Endothelial cell of umbilical vein (primary cell): ENCODE measurements around the gene ANKRD23. TPM values are rescaled to one million over a fixed set of nuclear protein-coding genes. Genes with fewer than 3 reads are reported as not detected.
A peak's percentile ranks its signal among the peaks of the same experiment; 100 is the strongest.

Experiments
- BruUV-seq: library from RNA; stranded (reverse); fragments of 400-500 nt; replicated peaks from 2 replicates; lab custom pipeline; 2021; lab: Mats Ljungman, UMichigan
- CTCF ChIA-PET: fragments of 300-600, 350-600 bp; sonication (Branson Sonifier 250); formaldehyde crosslinking; loops from one replicate; lab custom pipeline; 2021; ENCODE audit warnings: antibody characterized with exemption, inconsistent platforms; lab: Charles Lee
- POLR2A ChIA-PET: fragments of 300-600, 350-600 bp; sonication (Branson Sonifier 250); formaldehyde crosslinking; loops from one replicate; lab custom pipeline; 2021; ENCODE audit warnings: antibody characterized with exemption, inconsistent platforms; lab: Charles Lee
- DNase-seq: peaks from one replicate; pipeline ENCODE4 v3.0.0-alpha.2; 2011; ENCODE audit warnings: low read depth, low spot score
- FAIRE-seq: peaks from 2 replicates; lab custom pipeline; 2011; peaks lifted over from hg19 to GRCh38; lab: Jason Lieb, UNC
- H2AFZ ChIP-seq: 2 replicates; pipeline ENCODE4 v1.6.0; 2012; ENCODE audit warnings: low read depth, low read length, control low read depth, inconsistent platforms
- H3K27ac ChIP-seq: 2 replicates; pipeline ENCODE4 v1.5.1; 2011; ENCODE audit warnings: low read depth, mild to moderate bottlenecking, control low read depth, low read length, moderate library complexity; ENCODE audit not compliant: insufficient read depth
- H3K27me3 ChIP-seq, 2 experiments: 2 replicates each; pipeline versions ENCODE4 v1.6.0 to v1.6.1; 2011; ENCODE audit warnings: low read length in 2 of 2, mixed read lengths in 1 of 2; ENCODE audit not compliant: control insufficient read depth in 2 of 2, insufficient read depth in 2 of 2
- H3K36me3 ChIP-seq, 2 experiments: 2 replicates in 1 of 2; 3 replicates in 1 of 2; pipeline ENCODE4 v1.5.1; 2011; ENCODE audit warnings: low read length in 2 of 2, mild to moderate bottlenecking in 1 of 2, moderate library complexity in 1 of 2; ENCODE audit not compliant: control insufficient read depth in 2 of 2, insufficient read depth in 2 of 2; ENCODE audit errors: extremely low read depth in 1 of 2
- H3K4me1 ChIP-seq: 3 replicates; pipeline ENCODE4 v1.5.1; 2011; ENCODE audit warnings: mild to moderate bottlenecking, low read length; ENCODE audit not compliant: control insufficient read depth, insufficient read depth; ENCODE audit errors: extremely low read depth
- H3K4me2 ChIP-seq: 2 replicates; pipeline ENCODE4 v1.6.1; 2011; ENCODE audit warnings: low read length, control low read depth, mixed read lengths; ENCODE audit not compliant: insufficient read depth
- H3K4me3 ChIP-seq, 3 experiments: fragments of 200-600 bp in 1 of 3; sonication (generic), shearing (Covaris generic) in 1 of 3; replicated peaks in 1 of 3; 2 replicates each; pipeline ENCODE4 v1.5.1; 2011 to 2016; ENCODE audit warnings: control low read depth in 3 of 3, low read length in 3 of 3, mild to moderate bottlenecking in 2 of 3, inconsistent platforms in 1 of 3, low read depth in 1 of 3, moderate library complexity in 1 of 3; ENCODE audit not compliant: insufficient read depth in 1 of 3
- H3K79me2 ChIP-seq: 2 replicates; pipeline ENCODE4 v1.6.0; 2012; ENCODE audit warnings: low read length, inconsistent platforms; ENCODE audit not compliant: control insufficient read depth, insufficient read depth
- H3K9ac ChIP-seq: replicated peaks from 2 replicates; pipeline ENCODE3; 2011; ENCODE audit warnings: low read length, control low read depth; ENCODE audit not compliant: insufficient read depth; ENCODE audit errors: extremely low read depth
- H3K9me1 ChIP-seq: replicated peaks from 3 replicates; pipeline ENCODE4 v1.6.0; 2011; ENCODE audit warnings: mild to moderate bottlenecking, low read length; ENCODE audit not compliant: control insufficient read depth, insufficient read depth; ENCODE audit errors: extremely low read depth
- H3K9me3 ChIP-seq: replicated peaks from 2 replicates; pipeline ENCODE4 v1.5.1; 2012; ENCODE audit warnings: low read length, inconsistent platforms; ENCODE audit not compliant: control insufficient read depth, insufficient read depth
- H4K20me1 ChIP-seq: replicated peaks from 2 replicates; pipeline ENCODE3; 2011; ENCODE audit warnings: mild to moderate bottlenecking, low read length; ENCODE audit not compliant: control insufficient read depth, insufficient read depth; ENCODE audit errors: extremely low read depth
- EZH2 ChIP-seq: IDR thresholded peaks from 2 replicates; pipeline ENCODE4 v1.6.1; 2012; ENCODE audit warnings: borderline replicate concordance, low read depth, mild to moderate bottlenecking, moderate library complexity, low read length, inconsistent platforms; ENCODE audit not compliant: severe bottlenecking
- FOS ChIP-seq: IDR thresholded peaks from 2 replicates; pipeline ENCODE4 v1.6.1; 2011; ENCODE audit warnings: mild to moderate bottlenecking, low read length, moderate library complexity, borderline replicate concordance; ENCODE audit not compliant: insufficient read depth
- GATA2 ChIP-seq: IDR thresholded peaks from 2 replicates; pipeline ENCODE4 v1.7.0; 2011; ENCODE audit warnings: low read depth, mild to moderate bottlenecking, moderate library complexity, mixed read lengths, low read length; ENCODE audit not compliant: insufficient read length, insufficient read depth
- JUN ChIP-seq: IDR thresholded peaks from 2 replicates; pipeline ENCODE4 v1.6.1; 2011; ENCODE audit warnings: borderline replicate concordance, low read depth; ENCODE audit not compliant: insufficient read length, insufficient read depth
- MYC ChIP-seq: IDR thresholded peaks from one replicate; pipeline ENCODE4 v1.6.1; 2011; ENCODE audit warnings: mild to moderate bottlenecking, low read depth, low read length
- POLR2A ChIP-seq: IDR thresholded peaks from 2 replicates; pipeline ENCODE4 v1.6.1; 2012; ENCODE audit warnings: low read depth, mild to moderate bottlenecking, control low read depth, low read length
- POLR2AphosphoS5 ChIP-seq: IDR thresholded peaks from 2 replicates; pipeline ENCODE4 v1.6.1; 2012; ENCODE audit warnings: low read depth, mild to moderate bottlenecking, control low read depth, low read length, moderate library complexity; ENCODE audit not compliant: insufficient read depth
- dilution Hi-C: fragments of 300-500 bp; cut with MboI; formaldehyde crosslinking; loops from one replicate; pipeline ENCODE4 v1.15.0; 2019; ENCODE audit warnings: low sequenced_read_pairs; ENCODE audit not compliant: extremely low pct_ligation_motif_present
- intact Hi-C: fragments of 100-400 bp; cut with micrococcal nuclease; formaldehyde crosslinking; loops from one replicate; pipeline ENCODE4 v1.10.0; 2022
- polyA plus RNA-seq, 4 experiments: library from polyadenylated mRNA; depleted of rRNA in 3 of 4; stranded (reverse) in 3 of 4; unstranded in 1 of 4; fragments of >200 nt; gene quantifications; 2 replicates each; pipeline versions ENCODE4 v1.2.1 to v1.2.3, GENCODE V29; 2011 to 2012; ENCODE audit warnings: missing spikeins in 1 of 4
- total RNA-seq: library from RNA; stranded (reverse); gene quantifications from 2 replicates; pipeline ENCODE4 v1.2.3, GENCODE V29; 2021
- TF ChIP-seq, protein P1 (sequence below): IDR thresholded peaks from 2 replicates; pipeline ENCODE4 v1.6.1; 2011; ENCODE audit not compliant: insufficient read depth, insufficient read length
- TF ChIP-seq, protein P2 (sequence below), 2 donors: IDR thresholded peaks; 1 replicate in 1 of 2; 2 replicates in 1 of 2; pipeline ENCODE4 v1.5.1; 2011; ENCODE audit warnings: low read length in 2 of 2, mild to moderate bottlenecking in 2 of 2, moderate library complexity in 2 of 2, control low read depth in 1 of 2, inconsistent platforms in 1 of 2, low read depth in 1 of 2; ENCODE audit not compliant: insufficient read depth in 1 of 2; ENCODE audit errors: extremely low read depth in 1 of 2

Gene ANKRD23
- total and polyA plus RNA-seq, 2 donors (not counting 3 experiments of a cell fraction or from before 2014, with no cell fraction given): 1.7 to 3.6 TPM

DNA sequence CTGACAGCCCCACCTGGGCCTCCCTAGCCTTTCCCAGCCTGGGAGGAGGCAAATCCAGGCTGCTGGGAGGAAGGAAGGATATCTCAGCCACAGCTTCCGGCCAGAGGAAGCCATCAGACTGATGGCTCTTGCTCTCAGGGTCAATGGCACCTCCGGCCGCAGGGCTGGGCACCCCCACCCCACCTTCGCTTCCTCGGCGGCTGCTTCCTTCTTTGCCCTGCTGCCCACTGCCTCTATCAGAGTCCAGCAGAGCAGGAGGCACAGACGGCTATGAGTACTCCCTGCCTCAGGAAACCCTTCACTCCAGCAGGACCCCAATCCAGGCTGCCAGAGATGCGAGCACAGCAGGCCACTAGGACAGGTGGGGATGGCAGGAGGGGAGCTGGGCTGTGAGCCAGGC lies 22.8 kb upstream of the ANKRD23 start:
- H3K79me2 ChIP-seq: no peaks in the 10 kb centered on the region
- dilution Hi-C loops (no loop called here), intact Hi-C loops (no loop called here)
- H3K27ac ChIP-seq: no peak overlapping the region
- BruUV-seq: no TSS peak
- H4K20me1 ChIP-seq: no peaks in the 10 kb centered on the region
- no peak overlapping the region for H3K4me3 ChIP-seq
- CTCF ChIA-PET: interaction anchor here (1.4 to 6.5 kb wide), 2 partner anchors 8 to 50 kb away, joined by 5 to 81 read pairs; partner anchors contain the start of genes ANKRD39 and CNNM3
- DNase-seq: peak; percentile 45
- peaks cover 4 to 34% of the 10 kb centered on the region in 2 experiments for H3K36me3 ChIP-seq
- TF ChIP-seq EZH2 (no peak), POLR2AphosphoS5 (peak; percentile 77), FOS (no peak), JUN (no peak), GATA2 (peak; percentile 48), POLR2A (no peak), MYC (no peak)
- TF ChIP-seq, protein P1, sequence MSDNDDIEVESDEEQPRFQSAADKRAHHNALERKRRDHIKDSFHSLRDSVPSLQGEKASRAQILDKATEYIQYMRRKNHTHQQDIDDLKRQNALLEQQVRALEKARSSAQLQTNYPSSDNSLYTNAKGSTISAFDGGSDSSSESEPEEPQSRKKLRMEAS: no peak
- TF ChIP-seq, protein P2, sequence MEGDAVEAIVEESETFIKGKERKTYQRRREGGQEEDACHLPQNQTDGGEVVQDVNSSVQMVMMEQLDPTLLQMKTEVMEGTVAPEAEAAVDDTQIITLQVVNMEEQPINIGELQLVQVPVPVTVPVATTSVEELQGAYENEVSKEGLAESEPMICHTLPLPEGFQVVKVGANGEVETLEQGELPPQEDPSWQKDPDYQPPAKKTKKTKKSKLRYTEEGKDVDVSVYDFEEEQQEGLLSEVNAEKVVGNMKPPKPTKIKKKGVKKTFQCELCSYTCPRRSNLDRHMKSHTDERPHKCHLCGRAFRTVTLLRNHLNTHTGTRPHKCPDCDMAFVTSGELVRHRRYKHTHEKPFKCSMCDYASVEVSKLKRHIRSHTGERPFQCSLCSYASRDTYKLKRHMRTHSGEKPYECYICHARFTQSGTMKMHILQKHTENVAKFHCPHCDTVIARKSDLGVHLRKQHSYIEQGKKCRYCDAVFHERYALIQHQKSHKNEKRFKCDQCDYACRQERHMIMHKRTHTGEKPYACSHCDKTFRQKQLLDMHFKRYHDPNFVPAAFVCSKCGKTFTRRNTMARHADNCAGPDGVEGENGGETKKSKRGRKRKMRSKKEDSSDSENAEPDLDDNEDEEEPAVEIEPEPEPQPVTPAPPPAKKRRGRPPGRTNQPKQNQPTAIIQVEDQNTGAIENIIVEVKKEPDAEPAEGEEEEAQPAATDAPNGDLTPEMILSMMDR (IDR thresholded peaks at IDR 0.05; ENCODE audit: extremely low read depth in 1 of 2, insufficient read depth in 1 of 2, low read depth in 1 of 2, low read length in 2 of 2): no peak
- H3K4me2 ChIP-seq: peak overlapping the region; percentile 36
- H3K4me1 ChIP-seq: peaks cover 30% of the 10 kb centered on the region
- H3K9me1 ChIP-seq: no peaks in the 10 kb centered on the region
- peak; percentile 79 for FAIRE-seq
- H3K9ac ChIP-seq: no peak overlapping the region
- POLR2A ChIA-PET: interaction anchor here (0.6 kb wide), 1 partner anchor 8 kb away, joined by 12 read pairs; no protein-coding TSS in a partner anchor
- H2AFZ ChIP-seq: no peak overlapping the region
- peaks cover 10 to 16% of the 10 kb centered on the region in 2 experiments for H3K27me3 ChIP-seq
- H3K9me3 ChIP-seq: no peaks in the 10 kb centered on the region
